Effector memory CD8-positive, alpha-beta T cell (primary cell): Measurements from ENCODE around the gene ITPRID2.
A peak's percentile ranks its signal among the peaks of the same experiment; 100 is the strongest.

ENCODE experiments used
- ATAC-seq: fragments of 150-1000 bp; cut with Tn5 transposase; replicated peaks from 2 replicates; pipeline ENCODE4 v1.10.0; 2021; ENCODE audit warnings: mild to moderate bottlenecking, moderate library complexity
- DNase-seq, 3 experiments: peaks; one replicate each; pipeline ENCODE4 v3.0.0; 2021
- H3K27ac Mint-ChIP-seq, 2 donors: one replicate each; pipeline ENCODE4 v1.8.0; 2022; ENCODE audit warnings: mild to moderate bottlenecking in 2 of 2, mixed read lengths in 2 of 2, moderate library complexity in 2 of 2
- H3K27me3 Mint-ChIP-seq, 2 donors: one replicate each; pipeline ENCODE4 v1.8.0; 2022; ENCODE audit warnings: mixed read lengths in 2 of 2
- H3K36me3 Mint-ChIP-seq: one replicate; pipeline ENCODE4 v1.8.0; 2022; ENCODE audit warnings: mild to moderate bottlenecking, moderate library complexity, mixed read lengths; ENCODE audit not compliant: insufficient read depth
- H3K4me1 Mint-ChIP-seq, 2 donors: one replicate each; pipeline ENCODE4 v1.8.0; 2022; ENCODE audit warnings: low read depth in 2 of 2, mixed read lengths in 2 of 2
- H3K4me3 Mint-ChIP-seq, 2 donors: one replicate each; pipeline ENCODE4 v1.8.0; 2022; ENCODE audit warnings: mild to moderate bottlenecking in 2 of 2, mixed read lengths in 2 of 2, moderate library complexity in 2 of 2
- H3K9me3 Mint-ChIP-seq, 2 donors: one replicate each; pipeline ENCODE4 v1.8.0; 2022; ENCODE audit warnings: mixed read lengths in 2 of 2
- total RNA-seq, 9 experiments: gene quantifications; one replicate each; lab custom pipeline; 2026; lab: John Stamatoyannopoulos, UW

Gene ITPRID2
- 51.2 to 116 (median 59.7) reads per million in 9 experiments for total RNA-seq

DNA sequence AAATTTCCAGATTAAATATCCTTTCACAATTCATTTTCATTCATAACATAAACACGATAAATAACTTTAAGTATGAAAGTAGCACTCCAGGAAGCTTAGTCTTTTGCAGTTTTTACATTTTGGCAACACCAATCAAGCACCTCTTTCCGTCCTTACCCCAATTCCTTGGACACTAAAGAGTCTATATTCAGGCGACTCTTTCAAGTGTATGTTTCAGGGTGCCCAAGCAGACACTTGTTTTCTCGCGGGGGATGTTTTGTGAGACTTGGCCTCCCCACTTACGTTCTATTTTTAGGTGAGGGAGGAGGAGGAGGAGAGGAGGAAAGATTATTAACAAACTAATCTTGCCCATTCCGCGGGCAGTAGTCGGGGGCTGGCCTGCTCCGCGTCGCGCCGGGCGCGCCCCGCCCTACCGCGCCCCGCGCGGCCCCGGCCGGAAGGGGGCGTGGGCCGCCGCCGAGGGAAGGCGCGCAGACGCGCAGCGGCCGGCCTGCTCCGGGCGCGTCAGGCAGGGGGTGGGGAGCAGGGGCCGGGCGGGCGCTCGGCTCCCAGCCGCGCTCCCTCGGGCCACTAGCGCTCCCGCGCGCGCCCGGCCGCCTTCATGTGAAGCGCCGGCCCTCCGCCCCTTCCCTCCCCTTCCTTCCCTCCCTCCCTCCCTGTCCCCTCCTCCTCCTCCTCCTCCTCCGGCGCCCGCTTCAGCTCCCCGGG lies at the start of gene ITPRID2:
ITPRID2 (plus strand) TSS at position 473 of the 708 bp plus-strand sequence. CDS start 337 bp downstream, outside the sequence.
- Mint-ChIP-seq H3K27me3 (peaks cover 37 to 41% of the 10 kb centered on the region in 2 donors), H3K4me3 (peak within 1 kb of the TSS; percentile 98), H3K4me1 (peaks cover 12 to 34% of the 10 kb centered on the region in 2 donors), H3K27ac (peak within 1 kb of the TSS; percentile 91 to 93), H3K36me3 (no peaks in the 10 kb centered on the region), H3K9me3 (no peaks in the 10 kb centered on the region)
- DNase-seq = peak; percentile 38 to 48 (median 43)
- peak; percentile 92 for ATAC-seq

DNA sequence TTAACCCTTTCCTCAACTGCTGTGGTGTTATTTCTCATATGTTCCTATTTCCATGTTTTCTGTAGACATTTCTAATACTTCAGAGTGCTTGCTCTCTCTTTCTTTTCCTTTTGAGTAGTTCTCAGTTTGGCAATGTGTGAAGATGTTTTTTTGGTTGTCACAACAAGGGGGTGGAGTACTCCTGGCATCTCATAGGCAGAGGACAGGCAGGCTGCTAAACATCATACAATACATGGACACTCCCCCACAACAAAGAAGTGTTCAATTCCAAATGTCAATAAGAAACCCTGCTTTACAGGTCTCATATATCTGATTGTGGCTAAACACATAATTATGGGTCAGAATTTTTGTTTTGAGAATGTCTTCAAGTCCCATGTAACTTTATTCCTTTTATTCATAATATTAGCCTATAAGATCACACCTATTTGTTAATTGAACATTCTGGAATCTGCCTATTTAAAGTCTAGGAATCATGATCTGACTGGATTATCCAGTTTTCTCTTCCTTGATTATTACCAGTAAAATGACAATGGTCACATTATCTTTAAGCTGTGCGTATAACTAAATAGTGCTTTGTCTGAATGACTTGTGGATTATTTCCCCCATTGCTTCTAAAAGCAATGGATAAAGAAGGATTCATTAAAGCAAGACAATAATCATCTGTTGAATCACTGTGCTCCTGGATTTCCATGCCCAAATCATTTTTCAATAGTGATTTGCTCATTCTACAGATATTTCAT lies 46.8 kb upstream of the ITPRID2 start:
- DNase-seq = no peak
- no peak for ATAC-seq
- Mint-ChIP-seq H3K4me3 (no peak overlapping the region), H3K36me3 (no peaks in the 10 kb centered on the region), H3K27ac (no peak overlapping the region), H3K27me3 (peaks cover 0 to 19% of the 10 kb centered on the region in 2 donors), H3K4me1 (no peaks in the 10 kb centered on the region), H3K9me3 (no peaks in the 10 kb centered on the region)

DNA sequence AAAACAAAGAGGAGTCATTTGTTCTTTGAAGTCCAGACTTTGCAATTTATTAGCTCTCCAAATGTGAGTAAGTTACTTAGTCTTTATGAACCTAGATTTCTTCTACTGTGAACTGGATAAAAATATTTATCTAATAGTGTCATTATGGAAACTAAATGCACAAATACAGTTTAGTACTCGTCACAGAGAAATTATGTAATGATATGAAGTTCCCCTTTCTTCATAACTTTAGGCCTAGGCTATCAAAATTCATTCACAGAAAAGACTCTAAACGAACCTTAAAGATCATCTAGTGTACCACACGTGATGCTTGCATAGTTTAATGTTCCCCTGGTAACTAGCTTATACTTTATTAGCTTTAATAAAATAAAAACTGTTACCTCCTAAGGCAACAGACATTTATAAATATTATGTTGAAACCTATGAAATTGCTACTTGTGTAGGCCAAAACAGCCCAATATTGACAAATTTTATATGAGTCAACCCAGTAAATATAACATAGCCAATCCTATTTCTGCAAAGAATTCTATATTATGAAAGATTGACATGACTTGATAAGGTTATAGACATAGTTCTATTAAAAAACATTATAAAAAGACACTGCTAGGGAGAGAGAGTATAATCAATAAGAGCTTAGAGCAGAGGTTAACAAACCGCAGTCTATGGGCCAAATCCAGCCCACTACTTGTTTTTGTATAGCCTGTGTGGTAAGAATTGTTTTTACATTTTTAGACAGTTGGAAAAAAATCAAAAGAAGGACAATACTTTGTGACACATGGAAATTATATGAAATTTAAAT lies 44.9 kb upstream of the ITPRID2 start:
- Mint-ChIP-seq H3K4me1 (no peaks in the 10 kb centered on the region), H3K9me3 (no peaks in the 10 kb centered on the region), H3K36me3 (no peaks in the 10 kb centered on the region), H3K4me3 (no peak overlapping the region), H3K27ac (no peak overlapping the region), H3K27me3 (peaks cover 0 to 30% of the 10 kb centered on the region in 2 donors)
- no peak for DNase-seq
- no peak for ATAC-seq

DNA sequence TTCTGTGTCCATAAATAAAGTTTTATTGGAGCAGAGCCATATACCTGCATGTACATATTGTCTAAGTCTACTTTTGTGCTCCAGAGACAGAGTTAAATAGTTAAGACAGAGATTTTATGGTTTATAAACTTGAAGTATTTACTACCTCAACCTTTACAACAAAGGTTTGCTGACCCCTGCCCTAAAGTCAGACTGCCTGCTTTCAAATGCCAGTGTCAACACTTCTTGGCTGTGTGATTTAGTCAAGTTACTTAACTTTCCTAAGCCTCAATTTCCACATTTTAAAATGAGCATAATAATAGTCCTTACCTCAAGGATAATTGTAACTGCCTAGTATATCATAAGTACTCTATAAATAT lies 44.4 kb upstream of the ITPRID2 start:
- no peaks in the 10 kb centered on the region for H3K9me3 Mint-ChIP-seq
- H3K4me3 Mint-ChIP-seq = no peak overlapping the region
- DNase-seq = no peak
- peaks cover 0 to 30% of the 10 kb centered on the region in 2 donors for H3K27me3 Mint-ChIP-seq
- H3K36me3 Mint-ChIP-seq = no peaks in the 10 kb centered on the region
- no peak overlapping the region for H3K27ac Mint-ChIP-seq
- H3K4me1 Mint-ChIP-seq = no peaks in the 10 kb centered on the region
- no peak for ATAC-seq

DNA sequence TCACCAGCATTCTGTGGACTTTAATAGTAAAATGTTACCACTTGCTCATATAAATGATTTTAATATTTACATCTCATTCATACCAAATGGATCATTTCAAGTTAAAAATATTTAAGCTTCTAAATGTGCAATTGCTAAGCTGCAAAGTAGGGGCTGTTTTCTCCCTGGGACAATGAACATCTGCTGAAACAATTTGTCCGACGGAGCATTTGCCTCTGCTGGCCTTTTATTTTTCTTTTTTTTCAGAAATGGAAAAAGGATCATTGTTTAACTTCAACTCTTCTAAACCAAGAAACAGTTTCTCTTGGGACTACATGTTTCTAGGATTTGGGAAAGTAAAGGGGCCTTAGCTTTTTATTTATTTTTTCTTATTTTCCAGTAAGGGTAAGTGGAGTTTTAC lies 43.8 kb upstream of the ITPRID2 start:
- no peak for ATAC-seq
- H3K27me3 Mint-ChIP-seq = peaks cover 0 to 30% of the 10 kb centered on the region in 2 donors
- no peaks in the 10 kb centered on the region for H3K4me1 Mint-ChIP-seq
- H3K9me3 Mint-ChIP-seq = no peaks in the 10 kb centered on the region
- H3K36me3 Mint-ChIP-seq = no peaks in the 10 kb centered on the region
- H3K4me3 Mint-ChIP-seq = no peak overlapping the region
- DNase-seq = no peak
- no peak overlapping the region for H3K27ac Mint-ChIP-seq

DNA sequence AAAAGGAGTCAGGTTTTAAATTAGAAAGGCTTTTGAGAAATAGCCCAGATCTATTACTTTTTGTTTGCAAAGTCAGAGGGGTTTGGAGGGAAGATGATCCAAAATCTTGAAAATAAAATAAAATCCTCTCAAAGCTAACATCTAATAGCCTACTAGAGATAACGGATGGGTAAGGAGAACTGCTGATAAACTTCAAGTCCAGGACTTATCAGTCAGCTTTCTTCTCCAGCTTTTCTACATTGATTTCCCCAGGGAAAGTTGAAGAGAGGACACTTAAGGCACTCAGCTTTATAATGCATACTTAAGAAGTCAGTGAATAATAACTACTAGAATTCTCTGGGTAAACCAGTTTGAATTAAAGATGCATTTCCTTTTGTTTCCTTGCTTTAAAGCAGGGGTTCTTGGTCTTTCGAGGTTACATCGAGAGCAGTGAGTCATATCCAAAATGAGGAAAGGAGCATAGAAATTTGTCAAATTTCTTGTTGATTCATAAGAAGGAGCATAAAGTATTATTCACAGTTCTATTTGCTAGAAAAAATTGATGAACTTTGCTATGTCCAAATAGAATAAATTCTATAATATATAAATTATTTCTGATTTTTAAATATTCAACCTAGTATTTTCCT lies 43.2 kb upstream of the ITPRID2 start:
- Mint-ChIP-seq H3K4me3 (no peak overlapping the region), H3K4me1 (no peaks in the 10 kb centered on the region), H3K27ac (no peak overlapping the region), H3K36me3 (no peaks in the 10 kb centered on the region), H3K9me3 (no peaks in the 10 kb centered on the region), H3K27me3 (peaks cover 0 to 24% of the 10 kb centered on the region in 2 donors)
- no peak for DNase-seq
- ATAC-seq = no peak

DNA sequence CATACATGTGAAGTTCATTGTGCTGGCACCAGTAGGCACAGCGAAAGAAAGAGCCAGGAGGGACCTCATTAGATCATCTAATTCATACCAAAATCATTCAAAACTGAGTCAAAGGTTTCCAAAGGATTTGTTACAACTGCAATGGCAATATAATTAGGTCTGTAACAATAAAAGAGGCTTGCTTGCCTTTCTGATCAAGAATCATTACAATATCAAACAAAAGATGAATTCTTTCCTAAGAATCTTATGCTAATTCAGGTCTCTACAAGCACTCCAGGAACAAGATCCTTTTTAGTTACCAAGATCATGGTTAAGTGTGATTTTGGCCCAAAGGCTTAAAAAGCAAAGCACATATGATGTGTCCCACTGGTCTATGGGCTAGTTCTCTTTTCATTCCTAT lies 41.9 kb upstream of the ITPRID2 start:
- H3K27me3 Mint-ChIP-seq = peaks cover 0 to 18% of the 10 kb centered on the region in 2 donors
- no peaks in the 10 kb centered on the region for H3K4me1 Mint-ChIP-seq
- no peak for DNase-seq
- no peak overlapping the region for H3K27ac Mint-ChIP-seq
- no peak for ATAC-seq
- H3K4me3 Mint-ChIP-seq = no peak overlapping the region
- H3K9me3 Mint-ChIP-seq = no peaks in the 10 kb centered on the region
- H3K36me3 Mint-ChIP-seq = no peaks in the 10 kb centered on the region

DNA sequence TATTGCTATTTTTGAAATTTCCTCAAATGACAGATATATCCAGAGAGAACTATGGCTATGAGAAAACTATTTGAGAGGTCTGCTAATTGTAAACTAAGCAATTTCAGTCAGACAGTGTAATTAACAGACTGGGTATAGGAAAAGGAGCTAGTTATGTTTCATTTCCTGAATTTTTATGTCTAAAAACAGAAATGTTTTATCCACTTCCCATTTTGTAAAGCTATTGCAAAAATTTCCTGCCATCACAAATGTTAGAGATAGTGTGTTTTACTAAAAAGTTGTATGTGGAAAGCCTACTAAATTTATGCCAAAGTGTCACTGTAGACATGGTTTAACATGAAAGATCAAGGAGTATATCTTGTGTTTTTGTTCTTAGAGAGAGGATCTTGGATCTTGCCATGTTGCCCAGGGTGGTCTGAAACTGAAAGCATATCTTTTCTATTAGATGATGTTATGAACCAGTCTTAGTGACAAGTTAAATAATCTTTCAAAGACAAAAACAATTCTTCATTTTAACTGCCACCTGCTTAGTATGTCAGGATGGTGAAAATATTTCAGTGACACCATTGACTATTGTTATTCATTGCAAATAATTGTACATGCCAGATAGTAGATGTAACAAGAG lies 40.5 kb upstream of the ITPRID2 start:
- Mint-ChIP-seq H3K36me3 (no peaks in the 10 kb centered on the region), H3K9me3 (no peaks in the 10 kb centered on the region), H3K4me3 (no peak overlapping the region), H3K27ac (no peak overlapping the region), H3K27me3 (peaks cover 0 to 16% of the 10 kb centered on the region in 2 donors), H3K4me1 (no peaks in the 10 kb centered on the region)
- ATAC-seq = no peak
- no peak for DNase-seq

DNA sequence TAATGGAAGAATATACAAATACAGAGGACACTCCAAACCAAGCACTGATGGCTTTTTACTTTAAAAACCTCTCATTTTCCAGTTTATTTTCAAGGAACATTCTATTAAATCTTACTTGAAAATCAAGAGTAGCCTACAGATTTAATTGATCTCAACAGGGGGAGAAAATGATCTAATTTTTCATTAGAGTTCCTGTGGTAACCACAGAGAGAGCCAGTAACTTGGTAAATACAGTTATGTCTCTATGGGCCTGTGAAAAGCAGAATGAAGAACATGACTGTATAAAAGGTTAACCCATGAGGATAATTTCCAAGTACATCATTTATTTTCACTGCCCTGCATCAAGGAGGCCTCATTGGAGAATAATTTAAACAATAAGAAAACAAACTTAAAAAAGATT lies 39.8 kb upstream of the ITPRID2 start:
- no peak overlapping the region for H3K4me3 Mint-ChIP-seq
- no peak for ATAC-seq

DNA sequence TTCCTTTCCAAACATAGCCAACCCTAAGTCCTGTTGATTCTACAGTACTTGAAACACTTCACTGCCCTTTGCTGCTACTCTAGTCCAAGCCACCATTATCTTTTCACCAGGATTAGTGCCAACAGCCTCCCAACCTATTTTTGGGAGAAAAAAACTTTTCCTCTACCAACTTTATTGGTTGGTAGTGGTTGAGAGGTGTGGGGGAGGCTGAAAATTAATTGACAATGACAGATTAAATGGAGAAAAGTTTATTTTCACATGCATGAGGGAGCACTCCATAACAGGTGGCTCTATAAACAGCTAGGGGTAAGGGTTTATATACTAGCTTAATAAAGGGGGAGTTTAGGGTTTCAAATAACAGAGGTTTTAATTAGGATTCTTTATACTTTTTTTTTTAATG lies 37.8 kb upstream of the ITPRID2 start:
- ATAC-seq (no peak), DNase-seq (no peak)
- Mint-ChIP-seq H3K9me3 (no peaks in the 10 kb centered on the region), H3K27ac (no peak overlapping the region), H3K36me3 (no peaks in the 10 kb centered on the region), H3K27me3 (peaks cover 0 to 16% of the 10 kb centered on the region in 2 donors), H3K4me1 (no peaks in the 10 kb centered on the region), H3K4me3 (no peak overlapping the region)

More for the DNA sequence above, 39.8 kb upstream of the ITPRID2 start:
- Mint-ChIP-seq H3K27me3 (peaks cover 0 to 20% of the 10 kb centered on the region in 2 donors), H3K9me3 (no peaks in the 10 kb centered on the region), H3K27ac (no peak overlapping the region), H3K4me1 (no peaks in the 10 kb centered on the region), H3K36me3 (no peaks in the 10 kb centered on the region)
- no peak for DNase-seq

DNA sequence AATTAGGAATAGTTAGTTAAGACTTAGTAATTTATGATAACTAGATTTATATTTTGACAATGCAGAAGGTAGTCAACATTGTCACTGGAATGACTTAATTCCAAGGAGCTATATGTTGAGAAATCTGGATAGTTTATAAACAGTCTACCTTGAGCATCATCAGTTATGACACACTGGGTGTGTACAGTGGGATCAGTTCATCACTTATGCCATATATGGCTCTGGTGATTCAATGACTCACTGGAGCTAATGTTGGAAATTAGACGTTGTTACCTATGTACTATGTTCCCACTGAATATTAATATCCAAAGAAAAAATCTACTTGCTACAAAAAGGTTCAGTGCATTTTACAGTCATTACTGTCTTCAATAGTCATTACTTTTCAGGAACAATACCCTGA lies 34.0 kb upstream of the ITPRID2 start:
- H3K27ac Mint-ChIP-seq = no peak overlapping the region
- H3K4me1 Mint-ChIP-seq = no peaks in the 10 kb centered on the region
- DNase-seq = no peak
- H3K27me3 Mint-ChIP-seq = peaks cover 14 to 15% of the 10 kb centered on the region in 2 donors
- H3K4me3 Mint-ChIP-seq = no peak overlapping the region
- no peaks in the 10 kb centered on the region for H3K9me3 Mint-ChIP-seq
- ATAC-seq = no peak
- H3K36me3 Mint-ChIP-seq = peaks cover 3% of the 10 kb centered on the region

DNA sequence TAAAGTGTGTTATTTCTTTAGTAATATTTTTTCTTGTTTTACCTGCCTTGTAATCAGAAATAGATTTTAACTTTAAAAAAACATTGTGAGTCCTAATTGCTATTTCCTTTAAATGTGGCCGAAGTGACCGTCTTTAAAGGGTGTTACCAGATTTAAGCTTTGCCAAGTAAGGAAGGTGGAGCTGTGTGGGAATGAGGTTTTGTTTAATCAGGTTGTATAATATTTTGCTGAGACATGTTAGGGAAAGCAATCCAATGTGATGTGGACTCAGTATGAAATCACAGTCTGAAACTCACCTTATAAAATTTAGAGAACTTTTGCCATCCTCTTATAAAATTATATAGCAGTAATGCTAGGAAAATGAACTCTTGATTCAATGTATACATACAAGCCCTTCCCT lies 32.9 kb upstream of the ITPRID2 start:
- Mint-ChIP-seq H3K27me3 (peaks cover 21 to 22% of the 10 kb centered on the region in 2 donors), H3K4me1 (no peaks in the 10 kb centered on the region), H3K36me3 (peaks cover 3% of the 10 kb centered on the region), H3K27ac (no peak overlapping the region), H3K9me3 (no peaks in the 10 kb centered on the region), H3K4me3 (no peak overlapping the region)
- no peak for ATAC-seq
- no peak for DNase-seq

DNA sequence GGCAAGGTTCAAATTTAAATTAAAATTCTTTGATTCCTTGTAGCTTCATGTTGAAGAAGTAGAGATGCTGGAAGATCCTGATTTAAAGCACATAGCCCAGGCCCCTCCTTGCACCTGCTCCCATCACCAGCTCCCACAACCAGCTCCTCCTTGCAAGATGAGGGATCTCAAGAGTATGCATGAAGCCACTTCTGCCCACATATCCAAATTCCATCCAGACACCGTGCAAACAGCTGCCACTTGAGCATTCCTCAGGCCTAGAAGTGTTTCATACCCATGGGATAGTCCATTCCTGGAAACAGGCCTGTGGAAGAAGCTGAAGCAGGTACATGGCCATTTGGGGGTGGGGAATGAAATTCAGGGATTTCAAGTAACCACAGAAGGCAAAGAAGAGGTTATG lies 32.4 kb upstream of the ITPRID2 start:
- Mint-ChIP-seq H3K4me1 (no peaks in the 10 kb centered on the region), H3K27ac (no peak overlapping the region), H3K27me3 (peaks cover 21 to 26% of the 10 kb centered on the region in 2 donors), H3K4me3 (no peak overlapping the region), H3K36me3 (peaks cover 3% of the 10 kb centered on the region), H3K9me3 (no peaks in the 10 kb centered on the region)
- ATAC-seq (no peak), DNase-seq (no peak)
